ENCODE data around the gene RAPGEF1. TPM values are rescaled to one million over a fixed set of nuclear protein-coding genes. Genes with fewer than 3 reads are reported as not detected.

The RAPGEF1 gene
- total and polyA plus RNA-seq, 9 of the 15 experiments (the other 6 are each of a cell fraction or from before 2014, with no cell fraction given): 0.06 to 44.1 (median 19.9) TPM

DNA sequence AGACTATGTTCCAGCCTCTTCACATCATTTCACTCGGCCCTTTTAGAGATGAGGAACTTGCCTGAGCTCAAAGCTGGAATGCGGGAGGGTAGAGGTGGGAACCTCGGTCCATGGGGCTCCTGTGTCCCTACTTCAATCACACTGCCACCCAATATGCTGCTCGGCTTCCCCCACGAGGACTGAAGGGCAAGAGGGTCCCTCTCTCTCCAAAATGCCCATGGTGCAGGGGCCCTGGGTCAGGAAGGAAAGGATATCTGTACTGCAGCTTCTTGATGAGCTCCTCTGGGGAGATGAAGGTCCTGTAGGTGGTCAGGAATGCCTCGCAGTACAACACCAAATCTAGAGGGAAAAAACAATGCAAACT lies 148.0 kb downstream of the RAPGEF1 start (continued):
- TF ChIP-seq GTF3C2 (IDR thresholded peaks at IDR 0.05; ENCODE audit: borderline replicate concordance, extremely low read depth, insufficient read length) (no peak), SMARCA4 (IDR thresholded peaks at IDR 0.05) (no peak), NFYB (IDR thresholded peaks at IDR 0.05; ENCODE audit: extremely low read depth, insufficient read length) (no peak), ARID3A (IDR thresholded peaks at IDR 0.05; ENCODE audit: borderline replicate concordance, low read depth, low read length) (no peak), OTX1 (CRISPR knock-in tag; IDR thresholded peaks at IDR 0.05) (no peak), NEUROD1 (IDR thresholded peaks at IDR 0.05; ENCODE audit: borderline replicate concordance, low read depth, low read length, partially characterized antibody) (no peak), PML (IDR thresholded peaks at IDR 0.05; ENCODE audit: low read length) (no peak), NFIX (CRISPR knock-in tag; IDR thresholded peaks at IDR 0.05; ENCODE audit: low read depth) (no peak), ETS2 (tag; IDR thresholded peaks at IDR 0.05; ENCODE audit: borderline replicate concordance, poor library complexity, severe bottlenecking) (no peak), FIP1L1 (IDR thresholded peaks at IDR 0.05; ENCODE audit: low read depth, low read length, poor library complexity, severe bottlenecking) (no peak), ZNF699 (CRISPR knock-in tag; IDR thresholded peaks at IDR 0.05; ENCODE audit: insufficient replicate concordance) (no peak), TFAP4 (CRISPR knock-in tag; IDR thresholded peaks at IDR 0.05; ENCODE audit: borderline replicate concordance) (no peak), SREBF1 (IDR thresholded peaks at IDR 0.05; ENCODE audit: borderline replicate concordance, low read depth, low read length) (no peak), ZNF695 (CRISPR knock-in tag; IDR thresholded peaks at IDR 0.05) (no peak)
